HG02759 (cell line): ENCODE results near the gene KCNIP2.

ENCODE experiments used
- ATAC-seq: cut with Tn5 transposase; IDR thresholded peaks from one replicate; pipeline ENCODE4 v1.9.1; 2021; ENCODE audit warnings: mild to moderate bottlenecking, moderate library complexity; ENCODE audit not compliant: unreplicated experiment

Gene KCNIP2

GRCh38 chr10:101856626-101857025 is 13.0 kb upstream of the KCNIP2 start:
- no peak for ATAC-seq

DNA sequence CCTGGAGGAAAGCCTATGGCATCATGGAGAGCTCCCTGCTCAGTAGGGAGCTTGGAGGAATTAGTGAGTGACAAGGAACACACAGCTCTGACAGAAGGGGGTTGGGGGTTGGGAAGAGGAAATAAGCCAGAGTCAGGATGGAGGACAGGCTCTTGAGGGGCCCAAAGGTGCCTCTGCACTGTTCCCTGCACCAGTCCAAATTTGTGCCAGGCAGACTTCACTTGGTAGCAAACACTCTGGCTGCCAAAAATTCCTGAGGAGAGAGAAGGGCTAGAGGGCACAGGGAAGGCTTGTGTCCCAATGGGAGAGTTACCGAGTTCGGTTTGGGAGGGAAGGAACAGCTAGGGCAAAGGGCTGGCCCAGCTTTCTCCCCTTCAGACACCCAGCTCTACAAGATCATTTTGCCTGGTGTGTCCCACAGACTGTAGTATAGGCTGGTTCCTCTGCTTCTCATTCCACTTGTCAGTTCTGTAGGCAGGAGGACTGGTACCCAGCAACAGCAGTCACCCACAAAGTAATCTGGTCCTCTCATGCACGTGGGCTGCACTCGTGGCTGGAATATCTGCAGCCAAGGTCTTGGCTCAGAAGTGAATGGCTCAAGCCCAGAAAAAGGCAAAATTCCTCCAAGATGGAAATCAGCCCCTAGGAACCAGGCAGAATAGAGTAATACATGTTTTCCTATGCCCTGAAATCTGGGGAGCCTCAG is 8.0 kb upstream of the KCNIP2 start:
- ATAC-seq: no peak

DNA sequence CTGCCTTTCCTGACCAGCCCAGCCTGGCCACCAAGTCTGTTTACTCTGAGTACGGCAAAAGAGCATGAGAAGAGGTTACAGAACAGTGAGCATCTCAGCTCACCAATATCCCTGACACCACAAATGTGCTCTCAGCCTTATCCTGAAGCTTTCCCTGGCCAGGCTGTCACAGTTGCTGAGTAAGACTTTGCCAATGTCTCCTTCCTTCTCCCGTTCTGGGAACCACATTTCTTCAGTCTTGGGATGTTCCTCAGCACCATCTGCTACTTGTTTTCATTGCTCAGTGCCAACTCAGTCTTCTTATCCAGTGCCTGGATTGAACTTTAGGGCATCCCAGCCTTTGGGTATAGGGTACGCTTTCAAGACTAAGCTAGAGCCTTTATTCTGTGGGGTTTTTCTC is 7.1 kb upstream of the KCNIP2 start:
- ATAC-seq: no peak

DNA sequence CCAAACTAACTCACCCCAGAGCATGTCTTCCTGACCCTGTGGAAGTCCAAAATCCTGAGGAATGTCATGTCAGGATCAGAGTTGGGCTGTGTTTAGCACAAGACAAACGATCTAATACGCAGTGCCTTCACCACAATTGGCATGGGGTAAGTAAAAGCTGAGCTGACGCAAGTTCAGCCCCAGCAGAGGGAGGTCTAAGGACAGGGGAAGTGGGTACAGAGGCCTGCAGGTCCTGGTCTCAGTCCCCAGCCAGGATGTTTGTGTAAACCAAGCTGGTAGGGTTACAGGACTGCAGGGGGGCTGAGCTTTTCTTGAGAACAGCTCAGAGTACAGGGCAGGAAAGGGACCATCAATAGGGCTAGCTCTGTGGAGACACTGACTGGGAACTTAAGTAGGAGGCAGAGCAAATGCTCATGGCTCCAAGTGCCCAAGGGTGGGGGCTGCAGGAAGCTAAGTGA is 5.3 kb upstream of the KCNIP2 start:
- ATAC-seq: no peak

- ATAC-seq: no peak
Measured at GRCh38 chr10:101848408-101848807, 4.8 kb upstream of the KCNIP2 start.

GRCh38 chr10:101845893-101846292 is 2.3 kb upstream of the KCNIP2 start:
- ATAC-seq: no peak

DNA sequence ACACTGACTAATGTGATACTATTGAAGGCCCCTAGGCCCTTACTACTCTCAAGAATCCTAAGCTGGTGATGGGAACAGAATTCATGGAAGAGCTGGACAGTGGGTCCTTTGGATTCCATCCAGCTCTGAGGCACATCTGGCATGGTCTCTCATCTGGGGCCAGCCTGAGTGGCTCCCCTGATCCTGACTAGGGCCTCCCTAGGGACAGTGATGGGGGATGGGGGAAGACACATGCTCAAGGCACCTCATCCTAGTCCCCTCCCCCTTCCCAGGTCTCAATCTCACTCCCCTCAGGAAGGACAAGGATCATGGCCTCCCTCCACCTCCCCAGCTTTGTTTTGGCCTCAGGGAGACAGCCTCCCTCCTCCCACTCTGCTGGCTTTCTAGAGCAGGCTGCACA is 1.8 kb downstream of the KCNIP2 start:
- no peak for ATAC-seq

DNA sequence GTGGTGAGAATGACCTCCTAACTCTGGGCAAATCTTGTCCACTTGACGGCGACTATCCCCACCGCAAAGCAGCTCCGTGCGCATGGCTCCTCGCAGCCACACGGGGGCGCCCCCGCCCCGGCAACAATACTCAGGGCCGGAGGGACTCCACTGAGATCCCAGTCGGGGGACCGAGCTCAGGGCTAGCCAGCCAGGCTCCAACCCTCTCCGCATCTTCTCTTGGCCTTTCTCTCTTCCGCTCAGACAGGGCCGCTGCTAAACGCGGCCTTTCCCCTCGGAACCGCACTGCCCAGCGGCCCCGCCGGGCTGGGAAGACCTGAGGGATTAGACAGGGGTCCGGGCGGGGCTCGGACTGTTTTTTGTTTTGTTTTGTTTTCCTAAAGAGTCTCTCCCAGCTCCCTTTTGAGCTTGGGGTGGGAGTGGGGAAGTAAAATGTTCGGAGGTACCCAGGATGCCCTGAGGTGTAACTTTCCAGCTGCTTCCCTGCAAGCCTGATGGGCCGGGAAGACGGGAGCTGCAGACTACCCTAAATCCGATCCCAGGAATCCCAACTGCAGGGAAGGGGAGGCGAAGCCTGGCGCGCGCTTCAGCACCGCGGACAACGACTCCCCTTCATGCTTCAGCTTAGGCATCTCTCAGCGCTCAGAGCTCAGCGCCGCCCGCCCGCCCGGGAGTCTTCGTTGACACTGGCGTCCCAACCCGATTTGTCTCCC is 2.7 kb downstream of the KCNIP2 start:
- peak; percentile 69 for ATAC-seq

DNA sequence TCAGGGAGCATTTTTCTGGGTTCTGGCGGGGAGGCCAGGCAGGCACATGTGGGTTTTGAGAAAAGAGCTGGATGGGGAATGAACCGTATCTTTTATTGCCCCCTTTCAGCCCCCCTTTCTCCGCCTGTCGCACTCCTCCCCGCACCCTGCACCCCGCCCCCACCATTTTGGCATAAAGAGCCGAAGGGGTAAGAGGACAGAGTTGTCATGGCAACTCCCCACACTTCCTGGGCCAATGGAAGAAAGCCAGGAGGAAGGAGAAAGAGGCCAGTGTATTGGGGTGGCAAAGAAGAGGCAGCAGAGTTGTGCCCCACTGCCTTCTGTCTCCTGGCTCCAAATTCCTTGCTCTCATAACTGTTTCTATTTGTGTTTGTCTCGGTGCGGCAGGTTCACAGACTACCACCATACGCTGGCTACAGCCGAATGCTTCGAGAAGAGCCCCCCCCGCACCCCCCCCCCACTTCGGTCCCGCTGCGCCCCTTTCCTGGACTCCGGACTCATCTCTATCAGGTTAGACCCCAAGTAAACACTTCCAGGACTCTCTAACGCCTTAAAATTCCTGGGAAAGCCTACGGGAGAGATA is 3.4 kb downstream of the KCNIP2 start:
- ATAC-seq: no peak

DNA sequence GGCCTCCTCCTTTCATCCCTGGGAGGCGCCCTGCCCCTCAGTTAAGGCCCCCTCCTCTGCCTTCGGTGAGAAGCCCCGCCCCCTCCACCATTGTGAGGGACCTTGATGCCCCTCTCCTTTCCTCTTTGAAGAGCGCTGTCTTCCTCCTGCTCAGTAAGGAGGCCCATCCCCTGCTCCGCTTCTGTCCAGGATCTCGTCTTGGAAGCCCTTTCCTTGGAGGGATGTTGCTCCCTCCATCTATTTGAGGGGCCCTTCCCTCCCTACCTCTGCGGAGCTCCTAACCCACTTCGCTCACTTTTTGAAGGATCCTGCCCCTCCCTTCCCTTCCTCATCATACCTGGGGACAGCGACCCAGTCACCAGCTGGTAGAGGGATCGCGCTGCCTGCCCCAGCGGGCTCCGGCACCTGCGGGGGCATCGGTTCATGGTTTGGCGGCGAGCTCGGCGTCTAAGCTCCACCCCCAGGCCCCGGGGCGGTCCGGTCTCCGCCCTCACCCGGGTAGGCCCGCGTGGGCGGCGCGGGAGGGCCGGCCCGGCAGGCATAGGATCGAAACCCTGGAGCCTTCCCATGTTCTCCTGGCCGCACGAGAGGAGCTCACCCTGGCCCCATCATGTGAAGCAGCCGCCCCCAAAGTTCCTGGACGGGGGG is 4.1 kb downstream of the KCNIP2 start:
- ATAC-seq: no peak

DNA sequence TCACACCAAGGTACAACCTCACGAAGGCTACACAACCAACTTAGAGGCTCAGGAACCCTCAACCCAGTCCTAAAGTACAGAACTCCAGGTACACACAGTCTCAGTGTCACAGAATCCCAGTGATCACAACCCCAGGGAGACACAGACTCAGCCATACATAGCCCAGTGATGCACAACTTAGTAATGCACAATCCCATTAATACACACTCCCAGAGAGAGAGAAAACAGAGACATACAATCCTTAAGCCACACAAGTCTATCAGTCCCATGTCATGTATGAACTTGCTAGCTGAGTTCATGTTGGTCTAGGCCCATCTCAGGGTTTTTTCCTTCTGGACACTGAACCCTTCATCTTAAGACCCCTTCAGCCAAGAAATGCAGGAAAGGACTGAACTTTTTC is 4.6 kb downstream of the KCNIP2 start:
- ATAC-seq: no peak

- ATAC-seq: no peak
Measured at GRCh38 chr10:101838416-101838970, 5.1 kb downstream of the KCNIP2 start.

DNA sequence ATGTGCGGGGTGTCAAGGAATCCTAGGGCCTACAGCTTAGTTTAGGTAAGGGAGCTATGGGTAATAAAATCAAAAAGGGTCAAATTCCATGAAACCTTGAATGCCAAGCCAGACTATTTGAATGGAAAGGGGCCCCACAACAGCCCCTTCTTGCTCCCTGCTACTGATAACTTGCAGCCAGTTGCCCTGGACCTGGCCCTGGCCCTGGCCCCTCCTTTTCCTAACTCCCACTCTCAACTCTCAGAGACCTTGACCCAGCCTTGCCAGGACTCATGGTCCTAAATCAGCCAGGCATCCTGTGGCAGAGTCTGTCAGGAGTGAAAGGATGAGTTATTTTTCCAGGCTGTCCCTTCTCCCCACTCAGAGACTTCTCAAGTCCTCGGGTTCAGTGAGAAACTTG is 5.9 kb downstream of the KCNIP2 start:
- ATAC-seq: no peak

GRCh38 chr10:101835362-101835761 is 8.2 kb downstream of the KCNIP2 start:
- no peak for ATAC-seq

DNA sequence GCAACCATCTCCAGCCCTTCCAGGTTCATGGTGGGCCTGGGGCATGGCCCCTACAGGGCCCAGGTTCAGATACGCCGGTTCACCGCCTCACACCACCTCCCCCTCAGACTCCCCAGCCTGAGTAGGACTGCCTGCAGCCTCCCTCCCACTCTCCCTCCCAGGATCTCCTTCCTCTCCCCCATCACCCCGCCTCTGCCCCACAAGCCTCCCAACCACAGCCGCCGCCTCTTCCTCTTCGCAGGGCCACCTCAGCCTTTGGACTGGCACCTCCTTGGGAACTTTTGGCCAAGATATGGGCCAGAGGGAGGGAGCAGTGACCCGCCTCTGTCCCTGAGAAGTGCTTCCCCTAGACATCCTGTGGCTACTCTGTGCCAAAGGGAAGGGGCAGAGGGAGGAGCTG is 9.3 kb downstream of the KCNIP2 start:
- ATAC-seq: no peak

DNA sequence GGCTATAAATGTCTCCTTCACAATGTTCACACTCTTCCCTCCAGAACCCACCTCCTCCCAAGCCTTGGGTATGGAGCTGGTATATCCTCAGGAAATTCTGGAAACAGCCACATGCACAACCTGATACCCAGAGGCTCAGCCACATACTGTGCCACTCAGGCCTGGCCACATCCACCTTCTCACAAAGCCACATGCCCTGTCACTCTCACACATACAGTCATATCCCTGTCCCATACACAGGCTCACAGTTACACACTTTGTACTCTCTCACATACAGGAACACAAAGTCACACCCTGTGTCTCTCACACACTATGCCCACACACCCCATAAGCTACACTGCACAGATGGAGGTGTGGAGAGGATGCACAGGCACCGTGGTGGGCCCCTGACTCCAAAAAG is 10.1 kb downstream of the KCNIP2 start:
- no peak for ATAC-seq

DNA sequence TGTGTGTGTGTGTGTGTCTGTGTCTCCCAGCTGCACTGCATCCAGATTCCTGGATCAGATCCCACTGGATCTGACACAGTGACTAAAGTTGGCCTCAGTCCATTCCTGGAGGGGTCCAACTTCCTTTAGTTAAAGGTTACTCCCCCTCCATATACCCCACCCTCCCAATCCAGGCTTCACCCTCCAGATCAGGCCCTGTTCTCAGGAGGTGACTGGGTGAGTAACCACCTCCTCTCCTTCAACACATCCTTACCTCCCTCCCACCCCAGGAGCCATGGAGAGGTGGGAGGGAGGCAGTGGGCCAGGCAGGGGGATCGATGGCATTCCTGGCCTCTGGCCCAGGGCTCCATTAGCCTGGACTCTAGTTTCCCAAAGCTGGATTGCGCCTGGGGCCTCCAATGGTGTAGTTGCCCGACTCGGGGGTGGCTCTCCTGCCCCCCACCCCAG is 11.3 kb downstream of the KCNIP2 start:
- ATAC-seq: no peak

- no peak for ATAC-seq
Measured at GRCh38 chr10:101831169-101831811, 12.3 kb downstream of the KCNIP2 start.

DNA sequence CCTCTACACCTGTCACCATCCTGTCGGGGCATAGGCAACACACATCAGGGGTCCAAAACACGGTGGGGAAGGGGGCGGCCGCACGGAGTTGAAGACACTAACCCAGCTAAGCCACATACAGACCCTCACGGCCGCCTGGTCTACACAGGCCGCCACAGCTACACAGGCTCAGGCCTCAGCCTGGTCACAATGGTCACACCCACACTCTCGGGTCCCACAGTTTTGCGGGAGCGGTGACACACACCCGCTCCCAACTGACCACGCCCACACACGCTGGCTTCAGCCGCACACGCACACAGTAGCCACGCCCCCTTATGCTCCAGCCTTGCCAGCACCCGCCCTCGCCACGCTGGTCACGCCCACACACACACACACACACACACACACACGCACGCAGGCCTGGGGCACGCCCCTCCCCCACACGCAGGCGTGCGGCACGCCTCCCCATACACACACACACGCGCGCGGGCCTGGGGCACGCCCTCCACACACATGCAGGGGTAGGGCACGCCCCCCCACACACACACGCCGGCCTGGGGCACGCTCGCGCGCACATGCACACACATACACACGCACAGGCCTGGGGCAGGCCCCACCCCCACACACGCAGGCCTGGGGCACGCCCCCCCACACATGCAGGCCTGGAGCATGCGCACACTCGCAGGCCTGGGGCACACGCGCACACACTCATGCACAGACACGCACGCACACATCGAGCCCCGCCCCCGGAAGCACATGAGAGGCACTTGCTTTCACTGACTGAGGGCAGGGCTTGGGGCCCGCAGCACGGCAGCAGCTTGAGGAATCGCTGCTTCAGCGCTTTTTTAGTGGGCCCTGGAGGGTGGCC is 13.1 kb downstream of the KCNIP2 start:
- ATAC-seq: peak; percentile 62
